HG03175 (cell line): ENCODE results near the gene TRAF2.

Source experiments
- ATAC-seq: cut with Tn5 transposase; IDR thresholded peaks from one replicate; pipeline ENCODE4 v1.9.1; 2021; ENCODE audit warnings: mild to moderate bottlenecking, moderate library complexity; ENCODE audit not compliant: unreplicated experiment

TRAF2 gene

GRCh38 chr9:136847088-136847825, 39.1 kb upstream of the TRAF2 start:
- ATAC-seq: no peak

DNA sequence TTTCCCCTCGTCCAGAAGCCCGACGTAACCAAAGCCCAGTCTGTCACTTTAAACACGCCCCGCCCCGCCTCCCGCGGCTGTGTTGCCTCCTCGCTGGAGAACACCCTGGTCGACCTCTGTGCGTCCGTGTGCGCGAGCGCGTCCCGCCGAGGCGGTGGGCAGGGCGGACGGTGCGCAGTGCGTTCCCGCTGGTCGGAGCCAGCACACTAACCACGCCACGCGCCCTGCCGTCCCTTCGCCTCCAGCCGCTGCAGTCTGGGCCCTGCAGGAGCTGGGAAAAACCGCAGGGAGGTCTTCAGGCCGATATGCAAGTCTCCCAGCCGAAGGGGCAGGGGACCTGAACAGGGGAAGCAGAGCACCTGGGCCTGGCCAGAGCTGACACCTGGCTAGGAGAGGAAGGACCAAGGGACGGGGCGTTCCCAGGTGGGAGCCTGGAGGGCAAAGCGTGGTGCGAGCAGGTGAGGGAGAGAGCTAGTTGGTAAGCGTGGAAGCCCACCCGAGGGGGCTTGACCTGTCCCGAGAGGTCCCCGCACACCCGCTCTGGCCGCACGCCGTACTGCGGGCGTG, 38.4 kb upstream of the TRAF2 start:
- ATAC-seq: peak; percentile 33

- no peak for ATAC-seq
These were observed 37.8 kb upstream of the TRAF2 start for GRCh38 chr9:136848393-136849037.

GRCh38 chr9:136849038-136849959, 37.0 kb upstream of the TRAF2 start, which contains the start of gene PHPT1:
TSS of gene PHPT1 (plus strand) at chr9:136849409. CDS start at chr9:136849431, 22 bp downstream.
- ATAC-seq: peak; percentile 86

- no peak for ATAC-seq
These were observed 36.1 kb upstream of the TRAF2 start for GRCh38 chr9:136849960-136850865.

GRCh38 chr9:136850866-136851775, 35.2 kb upstream of the TRAF2 start:
- ATAC-seq: no peak

- ATAC-seq: no peak
These were observed 34.2 kb upstream of the TRAF2 start, which contains the start of gene MAMDC4 for GRCh38 chr9:136851941-136852663. TSS of gene MAMDC4 (plus strand) at chr9:136852346. CDS start at chr9:136852417, 71 bp downstream.

DNA sequence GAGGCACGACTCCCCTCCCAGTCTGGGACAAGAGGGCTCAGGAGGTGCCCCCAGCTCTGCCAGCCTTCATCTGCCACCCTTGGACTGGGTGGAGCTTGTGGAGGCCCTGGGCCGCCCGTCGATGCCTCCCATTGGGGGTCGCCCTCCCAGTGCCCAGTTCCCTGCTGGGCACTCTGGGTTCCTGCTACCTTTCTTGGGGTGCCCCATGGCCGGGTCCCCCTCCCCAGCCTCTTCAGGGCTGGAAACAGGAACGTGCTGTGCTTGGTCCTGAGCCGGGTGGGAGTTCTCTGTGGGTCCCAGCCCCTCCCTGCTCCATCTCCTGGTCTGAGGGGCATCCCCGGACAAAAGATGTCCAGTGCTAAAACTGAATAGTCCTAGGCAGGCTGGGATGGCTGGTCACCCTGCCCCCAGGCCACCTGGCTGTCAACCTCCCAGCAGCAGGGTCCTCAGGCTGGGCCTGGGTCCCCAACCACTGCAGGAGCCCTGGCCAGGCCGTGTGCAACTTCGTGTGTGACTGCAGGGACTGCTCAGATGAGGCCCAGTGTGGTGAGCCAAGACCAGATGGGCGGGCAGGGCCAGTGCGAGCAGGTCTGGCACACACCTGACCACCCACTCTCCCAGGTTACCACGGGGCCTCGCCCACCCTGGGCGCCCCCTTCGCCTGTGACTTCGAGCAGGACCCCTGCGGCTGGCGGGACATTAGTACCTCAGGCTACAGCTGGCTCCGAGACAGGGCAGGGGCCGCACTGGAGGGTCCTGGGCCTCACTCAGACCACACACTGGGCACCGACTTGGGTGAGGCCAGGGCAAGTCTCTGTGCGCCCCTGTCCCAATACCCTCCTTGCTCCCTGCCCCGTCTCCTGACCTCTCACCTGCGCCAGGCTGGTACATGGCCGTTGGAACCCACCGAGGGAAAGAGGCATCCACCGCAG, 33.4 kb upstream of the TRAF2 start:
- no peak for ATAC-seq

DNA sequence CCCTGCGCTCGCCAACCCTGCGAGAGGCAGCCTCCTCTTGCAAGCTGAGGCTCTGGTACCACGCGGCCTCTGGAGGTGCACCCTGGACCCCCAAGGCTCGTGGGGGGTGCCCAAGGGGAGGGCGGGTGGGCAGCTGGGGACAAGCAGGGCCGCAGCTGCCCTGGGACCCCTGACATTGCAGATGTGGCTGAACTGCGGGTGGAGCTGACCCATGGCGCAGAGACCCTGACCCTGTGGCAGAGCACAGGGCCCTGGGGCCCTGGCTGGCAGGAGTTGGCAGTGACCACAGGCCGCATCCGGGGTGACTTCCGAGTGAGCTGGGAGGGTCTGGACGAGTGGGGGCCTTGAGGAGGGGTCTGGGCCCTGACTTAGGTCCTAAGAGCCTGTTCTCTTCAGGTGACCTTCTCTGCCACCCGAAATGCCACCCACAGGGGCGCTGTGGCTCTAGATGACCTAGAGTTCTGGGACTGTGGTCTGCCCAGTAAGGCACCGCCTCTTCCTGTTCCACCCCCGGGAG, 32.7 kb upstream of the TRAF2 start:
- no peak for ATAC-seq

- no peak for ATAC-seq
These were observed 32.0 kb upstream of the TRAF2 start for GRCh38 chr9:136854113-136854841.

GRCh38 chr9:136854842-136855460, 31.4 kb upstream of the TRAF2 start:
- no peak for ATAC-seq

DNA sequence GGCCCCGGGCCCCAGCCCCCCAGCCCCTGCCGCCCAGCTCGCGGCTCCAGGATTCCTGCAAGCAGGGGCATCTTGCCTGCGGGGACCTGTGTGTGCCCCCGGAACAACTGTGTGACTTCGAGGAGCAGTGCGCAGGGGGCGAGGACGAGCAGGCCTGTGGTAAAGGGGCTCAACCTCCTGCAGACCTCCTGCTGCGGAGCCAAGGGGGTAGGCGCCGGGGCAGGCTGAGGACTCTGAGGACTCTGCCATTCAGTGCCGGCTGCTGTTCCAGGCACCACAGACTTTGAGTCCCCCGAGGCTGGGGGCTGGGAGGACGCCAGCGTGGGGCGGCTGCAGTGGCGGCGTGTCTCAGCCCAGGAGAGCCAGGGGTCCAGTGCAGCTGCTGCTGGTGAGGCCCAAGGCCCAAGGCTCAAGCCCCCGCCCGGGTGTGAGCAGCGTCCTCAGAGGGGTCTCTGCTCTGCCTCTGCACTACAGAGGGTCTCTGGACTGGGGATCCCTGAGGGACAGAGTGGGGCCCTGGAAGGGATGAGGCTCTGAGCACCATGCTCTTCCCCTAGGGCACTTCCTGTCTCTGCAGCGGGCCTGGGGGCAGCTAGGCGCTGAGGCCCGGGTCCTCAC, 30.7 kb upstream of the TRAF2 start:
- ATAC-seq: no peak

DNA sequence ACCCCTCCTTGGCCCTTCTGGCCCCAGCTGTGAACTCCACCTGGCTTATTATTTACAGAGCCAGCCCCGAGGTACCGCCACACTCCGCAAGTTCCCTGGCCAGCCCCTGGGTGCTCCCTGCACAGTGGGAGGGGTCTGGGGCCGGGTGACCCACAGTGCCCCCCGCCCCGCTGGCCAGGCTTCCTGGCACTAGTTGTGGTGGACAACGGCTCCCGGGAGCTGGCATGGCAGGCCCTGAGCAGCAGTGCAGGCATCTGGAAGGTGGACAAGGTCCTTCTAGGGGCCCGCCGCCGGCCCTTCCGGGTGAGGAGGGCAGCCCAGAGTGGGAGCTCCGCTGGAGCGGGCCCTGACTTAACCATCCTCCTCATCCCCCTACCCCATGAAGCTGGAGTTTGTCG, 30.2 kb upstream of the TRAF2 start:
- ATAC-seq: no peak

GRCh38 chr9:136856541-136857141, 29.7 kb upstream of the TRAF2 start:
- ATAC-seq: no peak

DNA sequence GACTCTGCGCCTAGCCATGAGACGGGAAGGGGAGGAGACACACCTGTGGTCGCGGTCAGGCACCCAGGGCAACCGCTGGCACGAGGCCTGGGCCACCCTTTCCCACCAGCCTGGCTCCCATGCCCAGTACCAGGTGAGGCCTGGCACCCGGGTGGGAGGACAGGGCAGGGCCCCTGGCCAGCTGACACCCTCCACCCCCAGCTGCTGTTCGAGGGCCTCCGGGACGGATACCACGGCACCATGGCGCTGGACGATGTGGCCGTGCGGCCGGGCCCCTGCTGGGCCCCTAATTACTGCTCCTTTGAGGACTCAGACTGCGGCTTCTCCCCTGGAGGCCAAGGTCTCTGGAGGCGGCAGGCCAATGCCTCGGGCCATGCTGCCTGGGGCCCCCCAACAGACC, 29.1 kb upstream of the TRAF2 start:
- no peak for ATAC-seq
